Progenitor cell of endocrine pancreas (in vitro differentiated cells): ENCODE data around the gene DDO. TPM values are rescaled to one million over a fixed set of nuclear protein-coding genes. Genes with fewer than 3 reads are reported as not detected.

ENCODE experiments used
- DNase-seq: peaks from one replicate; pipeline ENCODE4 v3.0.0; 2021; ENCODE audit warnings: low spot score; ENCODE audit not compliant: unreplicated experiment
- H3K27ac Mint-ChIP-seq: 2 replicates; pipeline ENCODE4 v1.8.0; 2021; ENCODE audit warnings: mild to moderate bottlenecking, moderate library complexity, mixed read lengths
- H3K27me3 Mint-ChIP-seq: 2 replicates; pipeline ENCODE4 v1.8.0; 2021; ENCODE audit warnings: mixed read lengths
- H3K36me3 Mint-ChIP-seq: 2 replicates; pipeline ENCODE4 v1.8.0; 2022; ENCODE audit warnings: mixed read lengths; ENCODE audit not compliant: insufficient read depth
- H3K4me1 Mint-ChIP-seq: 2 replicates; pipeline ENCODE4 v1.8.0; 2021; ENCODE audit warnings: low read depth, mixed read lengths
- H3K4me3 Mint-ChIP-seq: 2 replicates; pipeline ENCODE4 v1.8.0; 2021; ENCODE audit warnings: low read depth, mild to moderate bottlenecking, moderate library complexity, mixed read lengths
- H3K9me3 Mint-ChIP-seq: 2 replicates; pipeline ENCODE4 v1.8.0; 2021; ENCODE audit warnings: low read depth, mixed read lengths
- CTCF ChIP-seq: fragments of 200-600 bp; sonication (generic); IDR thresholded peaks from one replicate; pipeline ENCODE4 v1.5.0; 2021; ENCODE audit warnings: antibody characterized with exemption, mild to moderate bottlenecking; ENCODE audit not compliant: unreplicated experiment
- total RNA-seq: library from RNA; stranded (reverse); gene quantifications from 2 replicates; pipeline ENCODE4 v1.2.1, GENCODE V29; 2021

The DDO gene
- total RNA-seq, 1 donor from 2014 or later: not detected

- Mint-ChIP-seq H3K27me3 (peaks cover 4% of the 10 kb centered on the region), H3K36me3 (peaks cover 1% of the 10 kb centered on the region), H3K9me3 (peaks cover 14% of the 10 kb centered on the region), H3K4me1 (peaks cover 33% of the 10 kb centered on the region), H3K27ac (no peak overlapping the region), H3K4me3 (no peak overlapping the region)
- DNase-seq: no peak
- TF ChIP-seq CTCF: no peak
Measured at GRCh38 chr6:110364364-110365105, 50.8 kb downstream of the DDO start.

GRCh38 chr6:110363748-110364147, 51.6 kb downstream of the DDO start:
- peaks cover 14% of the 10 kb centered on the region for H3K9me3 Mint-ChIP-seq
- no peak overlapping the region for H3K4me3 Mint-ChIP-seq
- H3K36me3 Mint-ChIP-seq: peaks cover 1% of the 10 kb centered on the region
- H3K27me3 Mint-ChIP-seq: peaks cover 3% of the 10 kb centered on the region
- H3K27ac Mint-ChIP-seq: no peak overlapping the region
- H3K4me1 Mint-ChIP-seq: peaks cover 36% of the 10 kb centered on the region
- TF ChIP-seq CTCF: no peak
- DNase-seq: no peak

DNA sequence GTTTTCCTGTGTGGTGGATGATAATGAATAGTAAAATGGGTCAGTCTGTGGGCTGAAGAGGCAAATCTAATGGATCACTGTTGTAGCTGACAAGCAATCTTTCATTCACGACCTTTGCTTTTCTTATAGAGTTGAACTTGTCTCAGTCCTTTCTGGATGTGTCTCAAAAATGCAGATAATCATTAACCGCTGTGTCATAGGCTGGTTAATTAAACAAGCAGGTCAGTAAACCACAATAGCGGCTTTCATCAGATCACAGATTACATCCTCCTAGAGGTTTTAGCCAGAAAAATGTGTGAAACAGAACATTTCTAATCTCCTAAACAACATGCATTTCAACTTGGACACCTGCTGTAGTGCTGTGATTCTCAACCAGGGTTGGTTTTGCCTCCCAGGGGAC, 54.7 kb downstream of the DDO start:
- Mint-ChIP-seq H3K36me3 (peaks cover 1% of the 10 kb centered on the region), H3K9me3 (peaks cover 14% of the 10 kb centered on the region), H3K27me3 (no peaks in the 10 kb centered on the region), H3K27ac (no peak overlapping the region), H3K4me1 (peaks cover 43% of the 10 kb centered on the region), H3K4me3 (no peak overlapping the region)
- TF ChIP-seq CTCF: no peak
- no peak for DNase-seq

GRCh38 chr6:110359556-110359955, 55.8 kb downstream of the DDO start:
- Mint-ChIP-seq H3K27ac (peak overlapping the region; percentile 78), H3K9me3 (peaks cover 14% of the 10 kb centered on the region), H3K4me3 (peak overlapping the region; percentile 56), H3K4me1 (peaks cover 54% of the 10 kb centered on the region), H3K36me3 (peaks cover 1% of the 10 kb centered on the region), H3K27me3 (no peaks in the 10 kb centered on the region)
- no peak for DNase-seq
- no peak for TF ChIP-seq CTCF

GRCh38 chr6:110358553-110359160, 56.7 kb downstream of the DDO start:
- DNase-seq: no peak
- Mint-ChIP-seq H3K27ac (peak overlapping the region; percentile 78), H3K4me3 (peak overlapping the region; percentile 56), H3K27me3 (no peaks in the 10 kb centered on the region), H3K4me1 (peaks cover 63% of the 10 kb centered on the region), H3K36me3 (peaks cover 1% of the 10 kb centered on the region), H3K9me3 (peaks cover 14% of the 10 kb centered on the region)
- no peak for TF ChIP-seq CTCF
